Measurements from ENCODE around the gene ZDHHC20.

DNA sequence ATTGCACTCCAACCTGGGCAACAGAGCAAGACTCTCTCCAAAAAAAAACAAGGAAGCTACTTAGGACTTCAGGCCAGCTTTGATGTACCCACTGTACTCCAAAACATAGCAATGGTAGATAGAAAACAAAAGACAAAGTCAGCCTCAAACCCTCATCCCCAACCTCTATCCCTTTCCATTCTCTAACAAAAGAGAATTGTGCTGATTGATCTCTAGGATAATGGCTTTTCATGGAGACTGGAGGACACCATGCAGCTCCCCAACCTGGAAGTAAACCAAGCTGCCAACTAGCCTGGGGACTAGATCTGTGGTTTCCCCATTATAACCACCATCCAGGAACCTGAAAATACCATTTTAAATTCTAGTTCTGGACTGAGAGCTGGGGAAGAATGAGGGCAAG, 4.3 kb upstream of the ZDHHC20 start:
- TF ChIP-seq, protein P1, sequence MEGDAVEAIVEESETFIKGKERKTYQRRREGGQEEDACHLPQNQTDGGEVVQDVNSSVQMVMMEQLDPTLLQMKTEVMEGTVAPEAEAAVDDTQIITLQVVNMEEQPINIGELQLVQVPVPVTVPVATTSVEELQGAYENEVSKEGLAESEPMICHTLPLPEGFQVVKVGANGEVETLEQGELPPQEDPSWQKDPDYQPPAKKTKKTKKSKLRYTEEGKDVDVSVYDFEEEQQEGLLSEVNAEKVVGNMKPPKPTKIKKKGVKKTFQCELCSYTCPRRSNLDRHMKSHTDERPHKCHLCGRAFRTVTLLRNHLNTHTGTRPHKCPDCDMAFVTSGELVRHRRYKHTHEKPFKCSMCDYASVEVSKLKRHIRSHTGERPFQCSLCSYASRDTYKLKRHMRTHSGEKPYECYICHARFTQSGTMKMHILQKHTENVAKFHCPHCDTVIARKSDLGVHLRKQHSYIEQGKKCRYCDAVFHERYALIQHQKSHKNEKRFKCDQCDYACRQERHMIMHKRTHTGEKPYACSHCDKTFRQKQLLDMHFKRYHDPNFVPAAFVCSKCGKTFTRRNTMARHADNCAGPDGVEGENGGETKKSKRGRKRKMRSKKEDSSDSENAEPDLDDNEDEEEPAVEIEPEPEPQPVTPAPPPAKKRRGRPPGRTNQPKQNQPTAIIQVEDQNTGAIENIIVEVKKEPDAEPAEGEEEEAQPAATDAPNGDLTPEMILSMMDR (IDR thresholded peaks at IDR 0.05): no peak
- no peak for TF ChIP-seq POLR2A (IDR thresholded peaks at IDR 0.05)
